Measurements from ENCODE around the gene CADM2.

DNA sequence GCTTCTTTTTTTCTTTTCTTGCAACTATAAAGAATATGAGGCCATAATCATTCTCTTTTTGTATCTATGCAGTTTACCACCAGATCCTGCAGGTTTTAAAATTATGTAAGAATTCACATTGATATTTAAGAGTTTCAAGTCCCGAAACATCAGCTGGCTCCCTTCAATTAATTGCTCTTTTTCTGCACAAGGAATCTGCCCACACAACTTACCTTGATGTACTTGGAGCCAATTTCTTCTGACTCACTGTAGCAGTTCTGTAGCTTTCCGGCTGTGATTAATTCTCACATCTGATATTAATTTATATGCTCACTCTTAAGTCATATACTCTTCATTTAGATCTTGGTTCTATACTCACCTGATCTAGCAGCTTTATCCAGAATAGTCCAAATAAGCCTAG lies 781.8 kb downstream of the CADM2 start:
- no peak for TF ChIP-seq EZH2 (IDR thresholded peaks at IDR 0.05; ENCODE audit: insufficient read depth, poor library complexity, severe bottlenecking)
- TF ChIP-seq EZH2phosphoT487 (IDR thresholded peaks at IDR 0.05; ENCODE audit: insufficient read depth, low read depth), result no peak
